CD4-positive, alpha-beta memory T cell (primary cell): ENCODE results near the gene PTPRG. TPM values are rescaled to one million over a fixed set of nuclear protein-coding genes. Genes with fewer than 3 reads are reported as not detected.

Experiments used
- CTCF ChIA-PET: fragments of 350-600 bp; sonication (Branson Sonifier 250); formaldehyde crosslinking; loops from one replicate; lab custom pipeline; 2021; ENCODE audit warnings: inconsistent platforms; ENCODE audit not compliant: partially characterized antibody; lab: Charles Lee
- POLR2A ChIA-PET: fragments of 350-600 bp; sonication (Branson Sonifier 250); formaldehyde crosslinking; loops from one replicate; lab custom pipeline; 2021; ENCODE audit not compliant: partially characterized antibody; lab: Charles Lee
- DNase-seq, 5 donors: peaks; one replicate each; pipeline versions ENCODE4 v3.0.0 to v3.0.0-alpha.2; 2020 to 2022; ENCODE audit warnings: mixed read lengths in 1 of 5
- H3K27ac ChIP-seq: one replicate; pipeline ENCODE4 v1.7.0; 2013; ENCODE audit warnings: low read depth, low read length
- H3K27me3 ChIP-seq: 2 replicates; pipeline ENCODE4 v1.7.0; 2013; ENCODE audit warnings: mild to moderate bottlenecking, low read length, moderate library complexity; ENCODE audit not compliant: insufficient read depth
- H3K36me3 ChIP-seq: 2 replicates; pipeline ENCODE4 v1.7.0; 2013; ENCODE audit warnings: mild to moderate bottlenecking, low read length, moderate library complexity; ENCODE audit not compliant: insufficient read depth
- H3K4me1 ChIP-seq: 2 replicates; pipeline ENCODE4 v1.7.0; 2013; ENCODE audit warnings: mild to moderate bottlenecking, low read length, moderate library complexity; ENCODE audit not compliant: insufficient read depth
- H3K4me3 ChIP-seq, 2 donors: one replicate each; pipeline ENCODE4 v1.7.0; 2013; ENCODE audit warnings: low read length in 2 of 2, mild to moderate bottlenecking in 1 of 2
- H3K9me3 ChIP-seq, 2 donors: one replicate each; pipeline ENCODE4 v1.7.0; 2013; ENCODE audit warnings: low read length in 2 of 2, control low read depth in 1 of 2; ENCODE audit not compliant: control insufficient read depth in 1 of 2
- H3K27ac Mint-ChIP-seq, 7 donors: one replicate each; pipeline ENCODE4 v1.8.0; 2020 to 2021; ENCODE audit warnings: mixed read lengths in 7 of 7, mild to moderate bottlenecking in 6 of 7, inconsistent platforms in 3 of 7, moderate library complexity in 3 of 7
- H3K27me3 Mint-ChIP-seq, 2 donors: one replicate each; pipeline ENCODE4 v1.8.0; 2020 to 2021; ENCODE audit warnings: mixed read lengths in 2 of 2
- H3K36me3 Mint-ChIP-seq, 2 donors: one replicate each; pipeline ENCODE4 v1.8.0; 2020 to 2021; ENCODE audit warnings: mixed read lengths in 2 of 2, inconsistent platforms in 1 of 2, mild to moderate bottlenecking in 1 of 2
- H3K4me1 Mint-ChIP-seq, 4 donors: one replicate each; pipeline ENCODE4 v1.8.0; 2020 to 2021; ENCODE audit warnings: mixed read lengths in 4 of 4, mild to moderate bottlenecking in 1 of 4
- H3K4me3 Mint-ChIP-seq, 8 donors: one replicate each; pipeline ENCODE4 v1.8.0; 2020 to 2021; ENCODE audit warnings: mixed read lengths in 8 of 8, mild to moderate bottlenecking in 7 of 8, moderate library complexity in 6 of 8, inconsistent platforms in 3 of 8
- H3K9me3 Mint-ChIP-seq, 8 donors: one replicate each; pipeline ENCODE4 v1.8.0; 2020 to 2021; ENCODE audit warnings: mixed read lengths in 8 of 8, mild to moderate bottlenecking in 5 of 8, inconsistent platforms in 3 of 8, moderate library complexity in 1 of 8
- intact Hi-C: fragments of 100-400 bp; cut with micrococcal nuclease; formaldehyde crosslinking; loops from one replicate; pipeline ENCODE4 v1.15.1; 2023
- polyA plus RNA-seq, 2 donors: library from polyadenylated mRNA; unstranded; fragments of 300-500 nt; fragmentation: Illumina TruSeq; gene quantifications; one replicate each; pipeline ENCODE4 v1.2.3, GENCODE V29; 2021
- total RNA-seq, 2 experiments: library from RNA; stranded (reverse); gene quantifications; one replicate each; pipeline ENCODE4 v1.2.3, GENCODE V29; 2021

PTPRG gene
- total and polyA plus RNA-seq, 4 experiments from 2014 or later = not detected

GRCh38 chr3:61777483-61777882, 216.1 kb downstream of the PTPRG start:
- Mint-ChIP-seq H3K4me1 (no peaks in the 10 kb centered on the region), H3K27ac (no peak overlapping the region), H3K36me3 (no peaks in the 10 kb centered on the region), H3K4me3 (no peak overlapping the region), H3K27me3 (peaks cover 0 to 1% of the 10 kb centered on the region in 2 donors), H3K9me3 (peaks cover 0 to 4% (median 0%) of the 10 kb centered on the region in 8 donors)
- Histone ChIP-seq H3K36me3 (no peaks in the 10 kb centered on the region), H3K4me1 (no peaks in the 10 kb centered on the region), H3K27me3 (no peaks in the 10 kb centered on the region), H3K27ac (no peak overlapping the region), H3K9me3 (no peaks in the 10 kb centered on the region), H3K4me3 (no peak overlapping the region)
- CTCF ChIA-PET = no interaction called here
- intact Hi-C loops = no loop called here
- POLR2A ChIA-PET = no interaction called here
- no peak for DNase-seq

GRCh38 chr3:61778095-61778494, 216.7 kb downstream of the PTPRG start:
- no peak for DNase-seq
- POLR2A ChIA-PET = no interaction called here
- no peaks in the 10 kb centered on the region for H3K4me1 ChIP-seq
- H3K36me3 ChIP-seq = no peaks in the 10 kb centered on the region
- no peaks in the 10 kb centered on the region for H3K36me3 Mint-ChIP-seq
- H3K9me3 ChIP-seq = no peaks in the 10 kb centered on the region
- H3K4me3 Mint-ChIP-seq = no peak overlapping the region
- peaks cover 0 to 1% of the 10 kb centered on the region in 2 donors for H3K27me3 Mint-ChIP-seq
- H3K9me3 Mint-ChIP-seq = peaks cover 0 to 4% (median 0%) of the 10 kb centered on the region in 8 donors
- intact Hi-C loops = no loop called here
- no peaks in the 10 kb centered on the region for H3K27me3 ChIP-seq
- no peak overlapping the region for H3K4me3 ChIP-seq
- CTCF ChIA-PET = no interaction called here
- no peak overlapping the region for H3K27ac Mint-ChIP-seq
- no peaks in the 10 kb centered on the region for H3K4me1 Mint-ChIP-seq
- H3K27ac ChIP-seq = no peak overlapping the region

DNA sequence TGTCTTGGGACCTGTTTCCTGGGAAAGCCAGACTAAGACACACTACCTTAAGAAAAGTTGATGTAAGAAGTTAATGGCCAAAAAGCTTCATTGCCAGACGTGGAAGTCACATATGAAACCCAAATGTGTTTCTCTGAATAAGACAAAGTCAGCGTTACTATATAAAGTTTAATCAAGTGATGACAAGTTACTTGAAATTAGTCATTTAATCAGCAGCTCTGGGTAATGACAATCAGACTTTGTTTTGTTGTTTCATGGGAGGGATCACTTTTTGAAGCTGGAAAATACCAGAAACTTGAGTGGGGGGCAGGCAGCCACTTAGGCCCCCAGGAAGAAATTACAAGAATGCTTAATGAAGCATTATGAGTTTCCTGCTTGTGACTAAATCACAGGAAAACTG, 218.6 kb downstream of the PTPRG start:
- no peaks in the 10 kb centered on the region for H3K9me3 ChIP-seq
- H3K4me3 ChIP-seq = no peak overlapping the region
- H3K27ac ChIP-seq = no peak overlapping the region
- no peak overlapping the region for H3K4me3 Mint-ChIP-seq
- intact Hi-C loops = no loop called here
- ChIA-PET CTCF (no interaction called here), POLR2A (no interaction called here)
- H3K9me3 Mint-ChIP-seq = peaks cover 0 to 8% (median 0%) of the 10 kb centered on the region in 8 donors
- no peaks in the 10 kb centered on the region for H3K36me3 Mint-ChIP-seq
- H3K4me1 Mint-ChIP-seq = no peaks in the 10 kb centered on the region
- no peak overlapping the region for H3K27ac Mint-ChIP-seq
- no peaks in the 10 kb centered on the region for H3K27me3 ChIP-seq
- peaks cover 0 to 1% of the 10 kb centered on the region in 2 donors for H3K27me3 Mint-ChIP-seq
- no peaks in the 10 kb centered on the region for H3K4me1 ChIP-seq
- no peaks in the 10 kb centered on the region for H3K36me3 ChIP-seq
- DNase-seq = no peak

DNA sequence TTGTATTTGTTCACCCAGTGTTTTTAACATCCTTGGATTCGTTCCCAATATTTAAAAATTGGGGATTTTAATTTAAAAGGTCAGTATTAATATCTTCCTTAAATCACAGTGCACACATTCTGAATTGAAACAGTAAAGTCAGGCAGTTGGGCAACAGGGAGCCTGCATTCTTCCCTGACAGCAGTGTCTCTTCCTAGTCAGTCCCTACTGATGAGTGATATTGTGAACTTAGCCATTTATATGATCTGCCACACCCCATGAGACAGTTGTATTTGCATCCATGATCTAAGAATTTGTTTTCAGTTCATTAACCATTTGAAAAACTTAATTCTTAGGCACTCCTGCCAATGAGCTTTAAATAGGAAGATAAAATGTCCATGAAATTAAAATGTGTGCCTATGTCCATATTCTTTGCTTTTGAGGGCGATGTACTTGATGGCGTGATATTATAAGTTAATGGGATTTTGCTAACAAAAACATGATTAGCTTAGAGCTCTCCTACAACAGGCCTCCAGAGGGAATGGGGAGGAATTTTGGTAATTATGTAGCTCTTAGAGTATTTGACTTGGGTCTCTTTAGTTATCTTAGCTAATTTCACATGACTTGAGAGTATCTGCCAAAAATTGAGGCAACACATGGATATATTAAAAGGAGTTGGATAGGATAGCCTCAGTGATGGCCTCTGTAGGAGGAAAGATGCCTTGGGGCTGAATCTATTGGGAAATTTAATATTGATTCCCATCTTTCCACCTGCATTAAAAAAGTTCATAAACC, 219.3 kb downstream of the PTPRG start:
- H3K4me1 ChIP-seq = no peaks in the 10 kb centered on the region
- Mint-ChIP-seq H3K27me3 (peaks cover 0 to 1% of the 10 kb centered on the region in 2 donors), H3K36me3 (no peaks in the 10 kb centered on the region), H3K27ac (no peak overlapping the region), H3K4me3 (no peak overlapping the region), H3K4me1 (no peaks in the 10 kb centered on the region), H3K9me3 (peaks cover 0 to 8% (median 0%) of the 10 kb centered on the region in 8 donors)
- no peaks in the 10 kb centered on the region for H3K36me3 ChIP-seq
- intact Hi-C loops = no loop called here
- CTCF ChIA-PET = no interaction called here
- H3K9me3 ChIP-seq = no peaks in the 10 kb centered on the region
- no peak overlapping the region for H3K27ac ChIP-seq
- no peak for DNase-seq
- POLR2A ChIA-PET = no interaction called here
- H3K27me3 ChIP-seq = no peaks in the 10 kb centered on the region
- H3K4me3 ChIP-seq = no peak overlapping the region

DNA sequence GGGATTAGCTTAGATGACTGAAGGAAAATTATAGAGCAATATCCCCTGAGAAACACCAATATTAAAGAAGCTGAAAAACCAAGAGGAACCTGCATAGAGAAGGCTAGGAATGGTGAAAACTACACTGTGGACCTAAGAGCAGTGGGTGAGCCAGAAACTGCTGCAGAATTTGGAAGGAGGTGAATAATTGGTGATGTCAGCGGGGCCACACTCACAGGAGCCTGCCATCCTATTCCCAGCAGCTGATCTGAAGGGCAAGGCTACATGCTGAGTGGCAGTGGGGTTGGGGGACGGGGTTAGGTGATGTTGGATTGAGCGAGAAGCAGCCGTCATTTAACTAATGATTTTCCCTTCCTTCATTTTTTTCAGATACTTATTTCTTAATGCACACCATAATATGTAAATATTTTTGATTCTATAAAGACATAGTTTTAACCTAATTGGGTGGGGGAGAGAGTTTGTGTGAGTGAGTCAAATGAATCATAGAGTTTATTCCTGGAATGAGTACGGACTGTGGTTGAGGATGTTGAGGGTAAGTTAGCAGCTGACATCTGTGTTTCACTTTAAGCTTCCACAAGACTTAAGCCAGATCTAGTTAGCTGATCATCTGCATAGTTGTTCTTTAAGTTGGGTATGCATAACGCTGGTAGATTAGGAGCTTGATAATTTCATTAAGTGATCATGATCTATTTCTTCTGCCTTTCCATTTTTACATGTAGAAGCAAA, 222.8 kb downstream of the PTPRG start:
- Histone ChIP-seq H3K27me3 (no peaks in the 10 kb centered on the region), H3K27ac (no peak overlapping the region), H3K4me3 (no peak overlapping the region), H3K36me3 (no peaks in the 10 kb centered on the region), H3K9me3 (no peaks in the 10 kb centered on the region), H3K4me1 (no peaks in the 10 kb centered on the region)
- DNase-seq = no peak
- intact Hi-C loops = no loop called here
- peaks cover 0 to 8% (median 0%) of the 10 kb centered on the region in 8 donors for H3K9me3 Mint-ChIP-seq
- no peaks in the 10 kb centered on the region for H3K27me3 Mint-ChIP-seq
- CTCF ChIA-PET = no interaction called here
- H3K4me3 Mint-ChIP-seq = no peak overlapping the region
- H3K4me1 Mint-ChIP-seq = no peaks in the 10 kb centered on the region
- POLR2A ChIA-PET = no interaction called here
- H3K36me3 Mint-ChIP-seq = no peaks in the 10 kb centered on the region
- H3K27ac Mint-ChIP-seq = no peak overlapping the region

GRCh38 chr3:61788623-61789507, 227.5 kb downstream of the PTPRG start:
- H3K27me3 ChIP-seq = no peaks in the 10 kb centered on the region
- DNase-seq = no peak
- no peaks in the 10 kb centered on the region for H3K4me1 ChIP-seq
- H3K4me3 ChIP-seq = no peak overlapping the region
- H3K4me3 Mint-ChIP-seq = no peak overlapping the region
- no peaks in the 10 kb centered on the region for H3K27me3 Mint-ChIP-seq
- no peaks in the 10 kb centered on the region for H3K9me3 ChIP-seq
- POLR2A ChIA-PET = no interaction called here
- intact Hi-C loops = no loop called here
- no peak overlapping the region for H3K27ac Mint-ChIP-seq
- no peak overlapping the region for H3K27ac ChIP-seq
- H3K4me1 Mint-ChIP-seq = no peaks in the 10 kb centered on the region
- H3K9me3 Mint-ChIP-seq = peaks cover 0 to 4% (median 2%) of the 10 kb centered on the region in 8 donors
- no peaks in the 10 kb centered on the region for H3K36me3 Mint-ChIP-seq
- H3K36me3 ChIP-seq = no peaks in the 10 kb centered on the region
- CTCF ChIA-PET = no interaction called here

DNA sequence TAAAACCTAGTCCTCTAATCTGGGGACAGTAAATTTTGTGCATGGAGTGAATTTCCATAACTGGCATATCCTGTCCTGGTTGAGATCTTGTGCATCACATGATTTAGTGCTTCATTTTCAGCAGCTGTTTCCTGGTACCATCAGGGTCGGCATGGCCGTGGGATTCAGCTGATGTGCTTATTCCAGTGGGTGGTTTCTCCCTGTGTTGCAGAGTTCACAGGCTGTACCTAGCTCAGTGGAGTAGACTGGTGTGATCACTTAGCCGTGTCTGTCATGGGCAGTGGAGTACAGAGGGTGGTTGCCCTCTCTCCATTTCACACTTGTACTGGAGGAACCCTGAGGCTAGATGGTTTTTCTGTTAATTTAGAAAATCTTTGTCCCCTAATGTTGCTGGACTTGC, 228.5 kb downstream of the PTPRG start:
- Mint-ChIP-seq H3K4me3 (no peak overlapping the region), H3K9me3 (peaks cover 0 to 4% (median 0%) of the 10 kb centered on the region in 8 donors), H3K27me3 (no peaks in the 10 kb centered on the region), H3K36me3 (no peaks in the 10 kb centered on the region), H3K27ac (no peak overlapping the region), H3K4me1 (no peaks in the 10 kb centered on the region)
- DNase-seq = no peak
- no peaks in the 10 kb centered on the region for H3K4me1 ChIP-seq
- intact Hi-C loops = no loop called here
- POLR2A ChIA-PET = no interaction called here
- no peaks in the 10 kb centered on the region for H3K36me3 ChIP-seq
- no peak overlapping the region for H3K4me3 ChIP-seq
- H3K27me3 ChIP-seq = no peaks in the 10 kb centered on the region
- no peak overlapping the region for H3K27ac ChIP-seq
- CTCF ChIA-PET = no interaction called here
- H3K9me3 ChIP-seq = no peaks in the 10 kb centered on the region
